ENCODE measurements around the gene NANOS3.
A peak's percentile ranks its signal among the peaks of the same experiment; 100 is the strongest.
"Not testable (repeated sequence)": the region's sequence is repeated elsewhere in the genome, so short reads cannot be mapped to it uniquely, and the experiment has no call there.

Gene NANOS3

GRCh38 chr19:13920940-13921747, 44.2 kb downstream of the NANOS3 start:
- peak; percentile 94 for DNase-seq (ENCODE audit: low spot score)

- DNase-seq (ENCODE audit: low spot score) = not testable (repeated sequence)
These were observed 45.2 kb downstream of the NANOS3 start for GRCh38 chr19:13922118-13922517.

- DNase-seq (ENCODE audit: low spot score) = no peak
These were observed 46.5 kb downstream of the NANOS3 start for GRCh38 chr19:13923194-13923987.

- DNase-seq (ENCODE audit: low spot score) = no peak
These were observed 49.1 kb downstream of the NANOS3 start for GRCh38 chr19:13926010-13926409.

- DNase-seq (ENCODE audit: low spot score) = no peak
These were observed 49.8 kb downstream of the NANOS3 start for GRCh38 chr19:13926715-13927114.

GRCh38 chr19:13929340-13929739, 52.4 kb downstream of the NANOS3 start:
- no peak for DNase-seq (ENCODE audit: low spot score)

- DNase-seq (ENCODE audit: low spot score) = no peak
These were observed 53.0 kb downstream of the NANOS3 start for GRCh38 chr19:13929956-13930355.

Data from NAMALWA (cell line).